ENCODE data around the gene ADGRD1. TPM values are rescaled to one million over a fixed set of nuclear protein-coding genes. Genes with fewer than 3 reads are reported as not detected.

Gene ADGRD1
- polyA plus RNA-seq, 1 donor, result 13.7 TPM

DNA sequence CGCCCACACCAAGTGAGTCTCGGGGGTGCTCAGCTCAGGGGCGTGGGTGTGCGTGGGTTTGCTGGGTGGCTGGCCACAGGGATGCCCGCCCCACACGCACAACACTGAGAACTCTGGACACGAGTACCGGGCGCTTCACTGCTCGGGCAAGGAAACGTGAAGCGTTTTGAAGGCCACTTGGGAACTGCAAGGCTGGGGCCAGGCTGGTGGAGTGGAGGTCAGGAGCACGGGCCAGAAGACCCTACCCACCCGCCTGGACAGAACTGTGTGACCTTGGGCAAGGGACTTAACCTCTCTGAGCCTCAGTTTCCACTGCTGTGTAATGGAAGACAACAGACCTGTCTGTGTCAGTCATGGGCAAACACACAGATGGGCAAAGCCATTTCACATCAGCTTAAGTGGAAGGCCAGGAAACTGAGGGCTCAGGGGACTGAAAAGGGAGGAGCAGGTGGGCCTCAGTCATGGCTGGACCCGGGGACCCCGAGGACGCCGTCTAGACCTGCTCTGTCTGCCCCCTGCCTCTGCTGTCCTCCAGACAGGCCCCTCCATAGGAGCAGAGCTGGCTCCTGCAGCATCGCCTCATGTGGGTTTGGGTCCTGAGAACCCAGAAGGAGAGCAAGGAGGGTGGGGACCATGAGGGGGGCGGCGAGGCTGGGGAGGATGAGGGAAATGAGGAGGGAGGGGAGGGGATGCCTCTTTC is 52.5 kb downstream of the ADGRD1 start:
- DNase-seq, result no peak

DNA sequence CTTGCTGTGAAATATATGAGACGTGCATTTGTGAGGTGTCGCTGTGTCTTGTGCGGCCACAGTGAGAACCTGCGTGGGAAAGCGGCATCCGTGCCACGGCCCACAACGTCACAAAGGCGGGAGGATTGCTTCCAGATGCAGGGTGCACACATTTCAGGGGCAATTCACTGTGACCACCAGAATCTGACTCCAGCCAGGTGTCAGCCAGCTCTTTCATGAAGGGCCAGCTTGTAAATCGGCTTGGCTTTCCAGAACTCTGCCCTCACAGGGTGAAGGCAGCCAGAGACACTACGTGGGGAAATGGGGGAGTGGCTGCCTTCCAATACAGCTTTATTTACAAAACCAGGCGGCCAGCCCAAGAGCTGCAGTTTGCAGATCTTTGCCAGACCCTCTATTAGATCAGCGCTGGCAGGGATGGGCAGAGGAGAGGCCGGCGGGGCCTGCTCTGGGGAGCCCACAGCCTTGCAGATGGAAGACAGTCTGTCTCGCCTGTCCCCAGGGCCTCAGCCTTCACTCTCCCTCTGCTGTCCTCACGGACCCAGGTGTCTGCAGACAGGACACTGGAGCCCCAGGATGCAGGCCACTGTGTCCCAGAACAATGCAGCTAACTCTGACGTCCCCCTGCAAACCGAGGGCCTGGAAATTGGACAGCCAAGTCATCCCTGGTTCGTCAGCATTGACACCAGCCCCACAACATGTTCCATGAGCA is 53.5 kb downstream of the ADGRD1 start:
- DNase-seq, result peak; percentile 30

DNA sequence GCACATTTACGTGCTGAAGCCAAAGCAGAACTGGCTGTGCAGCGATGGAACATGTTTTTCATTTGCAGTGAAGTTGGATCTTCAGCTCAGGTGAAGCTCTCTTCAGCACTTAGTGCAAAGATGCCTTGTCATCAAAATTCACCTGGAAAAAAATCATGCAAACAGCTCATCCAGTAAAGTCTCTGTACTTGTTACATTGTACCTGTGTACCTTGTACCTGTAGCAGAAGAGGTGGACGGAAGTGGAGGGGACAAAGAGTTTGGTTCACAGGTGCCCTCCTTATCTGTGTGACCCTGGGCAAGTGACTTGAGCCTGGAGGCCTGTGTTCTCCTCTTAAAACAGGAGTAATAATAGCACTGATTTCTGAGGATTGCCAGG is 54.0 kb downstream of the ADGRD1 start:
- DNase-seq, result no peak

DNA sequence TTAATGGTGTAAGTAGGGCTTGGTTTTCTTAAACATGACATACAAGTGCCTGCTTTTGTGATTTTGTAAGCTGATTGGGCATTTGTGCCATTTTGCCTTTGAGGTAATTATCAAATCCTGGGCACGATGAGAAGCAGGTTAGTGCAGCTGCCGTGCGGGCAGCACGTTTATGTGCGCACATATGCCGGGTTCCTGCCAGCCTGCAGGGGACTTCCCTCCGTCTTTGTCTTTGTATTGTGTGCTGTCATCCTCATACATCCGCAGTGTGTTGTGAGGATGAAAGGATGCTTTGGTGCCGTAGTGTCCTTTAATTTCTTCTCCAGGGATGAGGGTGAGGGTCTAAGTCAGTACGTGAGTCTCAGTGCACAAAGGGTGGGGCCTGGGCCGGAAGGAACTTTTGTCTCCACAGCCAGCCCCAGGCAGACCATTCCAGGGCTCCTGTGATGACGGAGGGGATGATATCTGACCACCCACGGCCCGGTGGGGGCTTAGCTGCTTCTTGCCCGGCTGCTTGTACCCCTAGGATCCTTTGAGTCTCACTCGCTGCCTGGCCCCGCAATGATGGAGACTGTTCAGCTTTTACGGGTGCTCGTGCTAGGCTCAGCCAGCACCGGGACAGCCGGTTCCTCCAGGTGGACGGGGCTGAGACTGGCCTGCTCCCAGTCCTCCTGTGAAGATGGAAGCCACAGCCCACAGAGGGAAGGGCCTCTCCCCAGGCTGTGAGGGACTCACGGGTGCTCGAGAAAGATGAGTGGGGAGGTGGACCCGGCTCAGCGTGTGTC is 54.6 kb downstream of the ADGRD1 start:
- DNase-seq, result no peak

DNA sequence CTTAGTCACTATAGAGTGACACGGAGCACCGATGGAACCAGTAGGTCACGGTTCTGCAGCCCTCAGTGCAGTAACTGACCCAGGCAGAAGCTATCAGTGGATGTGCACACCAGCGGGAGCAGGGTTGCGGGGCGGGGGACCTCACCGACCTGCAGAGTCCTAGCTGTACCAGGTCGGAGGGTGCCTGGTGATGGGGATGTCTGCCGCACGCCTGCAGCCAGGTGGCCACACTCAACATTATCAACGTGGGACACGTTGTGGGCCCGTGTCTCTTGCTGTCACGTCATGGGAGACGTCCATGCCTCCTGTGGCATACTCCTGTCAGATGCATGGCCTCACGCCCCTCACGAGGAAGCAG is 55.2 kb downstream of the ADGRD1 start:
- DNase-seq, result no peak

DNA sequence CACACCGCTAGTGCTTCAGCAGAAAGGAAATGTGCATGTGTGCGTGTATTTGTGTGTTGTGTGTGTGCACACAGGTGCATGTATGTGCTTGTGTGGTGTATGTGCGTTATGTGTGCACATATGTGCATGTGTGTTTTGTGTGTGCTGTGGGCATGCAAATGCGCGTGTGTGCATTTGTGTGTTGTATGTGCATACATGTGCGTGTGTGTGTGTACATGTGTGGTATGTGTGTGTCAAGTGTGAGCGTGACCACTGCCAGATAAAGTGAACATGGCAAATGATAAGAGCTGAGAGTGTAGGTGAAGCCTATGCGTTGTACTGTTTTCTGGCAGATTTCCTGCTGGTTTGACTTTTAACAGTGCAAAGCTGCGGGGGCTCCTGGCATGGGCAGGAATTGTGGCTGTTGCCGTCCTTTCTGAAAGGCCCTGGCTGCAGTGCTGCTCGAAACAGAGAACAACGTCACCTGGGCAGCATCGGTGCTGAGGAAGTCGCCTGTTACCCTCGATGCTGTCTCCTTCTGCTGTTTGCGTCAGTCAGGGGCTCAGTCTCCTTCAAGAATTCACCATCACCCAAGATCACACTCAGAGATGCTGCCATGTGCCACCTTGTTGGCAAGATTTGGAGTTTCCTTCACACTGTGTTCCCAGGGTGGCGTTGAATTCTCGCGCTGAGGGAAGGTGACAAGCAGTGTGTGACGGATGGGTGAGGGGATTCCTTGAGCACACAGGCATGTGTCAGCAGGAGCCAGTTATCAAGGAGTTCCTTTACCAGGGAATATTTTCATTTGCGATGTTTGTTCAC is 56.1 kb downstream of the ADGRD1 start:
- DNase-seq, result no peak

DNA sequence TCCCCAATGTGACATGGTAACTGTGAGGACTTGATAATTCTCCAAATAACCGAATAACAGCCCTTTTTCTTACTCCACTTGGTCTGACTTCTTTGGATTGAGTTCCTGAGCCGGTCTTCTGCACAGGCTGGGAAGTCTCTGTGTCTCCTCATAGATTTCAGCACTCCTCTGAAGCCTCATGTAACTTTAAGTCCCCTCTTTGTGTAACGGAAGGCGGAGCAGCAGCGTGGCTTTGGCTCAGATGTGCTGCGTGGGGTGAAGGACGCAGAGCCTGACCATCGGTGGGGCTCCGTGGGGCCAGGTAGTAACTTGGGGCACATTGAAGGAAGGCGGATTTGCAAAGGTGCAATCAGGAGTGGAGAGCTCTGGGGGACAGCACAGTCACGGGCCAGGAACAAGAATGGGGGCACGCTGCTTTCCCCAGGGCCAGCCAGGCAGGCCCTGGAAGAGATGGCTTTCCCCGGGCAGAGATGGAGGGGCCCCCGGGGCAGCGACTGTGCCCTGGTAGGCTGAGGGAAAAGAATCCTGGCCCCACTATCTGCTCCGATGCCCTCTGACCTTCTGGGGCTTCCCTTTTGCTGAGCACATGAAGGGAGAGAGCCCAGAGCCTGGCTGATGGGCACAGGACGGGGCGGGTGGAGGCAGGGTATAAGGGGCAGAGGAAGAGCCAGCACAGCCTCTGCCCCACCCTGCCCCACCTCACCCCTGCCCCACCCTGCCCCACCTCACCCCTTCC is 56.9 kb downstream of the ADGRD1 start:
- DNase-seq, result no peak

DNA sequence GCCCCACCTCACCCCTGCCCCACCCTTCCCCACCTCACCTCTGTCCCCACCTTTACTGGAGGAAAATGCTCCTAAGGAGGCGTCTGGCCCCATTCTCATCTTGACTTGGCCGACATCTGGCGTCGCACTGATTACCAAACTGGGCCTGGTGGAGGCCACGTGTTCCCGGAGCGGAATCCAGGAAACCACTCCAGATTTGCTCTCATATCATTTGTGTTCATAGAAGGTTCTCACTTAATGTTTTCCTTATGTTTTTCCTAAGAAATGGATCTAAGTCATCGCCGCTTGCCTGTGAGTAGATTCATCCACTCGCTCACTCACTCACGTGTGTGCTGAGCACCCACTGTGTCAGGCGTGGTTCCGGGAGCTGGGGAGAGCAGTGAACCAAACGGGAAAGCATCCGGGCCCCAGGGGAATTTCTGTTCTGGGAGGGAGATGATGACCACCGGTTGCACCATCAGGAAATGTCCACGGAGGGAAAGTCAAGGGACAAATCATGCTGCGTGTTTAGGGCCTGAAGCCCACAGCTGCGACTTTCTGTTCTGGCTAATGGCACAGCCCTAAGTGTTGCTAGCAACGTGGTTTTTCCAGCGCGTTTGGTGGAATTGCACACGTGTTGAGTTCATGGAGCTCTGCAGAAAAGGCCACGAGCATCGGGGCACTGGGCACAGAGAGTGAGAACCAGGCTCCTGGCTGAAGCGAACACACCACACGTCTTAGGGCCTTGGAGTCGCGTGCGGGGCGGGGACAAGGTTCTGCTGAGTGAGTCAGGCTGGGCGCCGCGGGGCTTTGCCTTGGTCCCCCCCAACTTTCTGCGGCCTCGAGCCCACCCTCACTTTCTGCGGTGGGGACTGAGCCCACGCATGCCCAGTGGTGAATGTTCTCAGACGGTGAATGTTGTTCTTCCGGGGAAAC is 57.7 kb downstream of the ADGRD1 start:
- DNase-seq, result no peak

DNA sequence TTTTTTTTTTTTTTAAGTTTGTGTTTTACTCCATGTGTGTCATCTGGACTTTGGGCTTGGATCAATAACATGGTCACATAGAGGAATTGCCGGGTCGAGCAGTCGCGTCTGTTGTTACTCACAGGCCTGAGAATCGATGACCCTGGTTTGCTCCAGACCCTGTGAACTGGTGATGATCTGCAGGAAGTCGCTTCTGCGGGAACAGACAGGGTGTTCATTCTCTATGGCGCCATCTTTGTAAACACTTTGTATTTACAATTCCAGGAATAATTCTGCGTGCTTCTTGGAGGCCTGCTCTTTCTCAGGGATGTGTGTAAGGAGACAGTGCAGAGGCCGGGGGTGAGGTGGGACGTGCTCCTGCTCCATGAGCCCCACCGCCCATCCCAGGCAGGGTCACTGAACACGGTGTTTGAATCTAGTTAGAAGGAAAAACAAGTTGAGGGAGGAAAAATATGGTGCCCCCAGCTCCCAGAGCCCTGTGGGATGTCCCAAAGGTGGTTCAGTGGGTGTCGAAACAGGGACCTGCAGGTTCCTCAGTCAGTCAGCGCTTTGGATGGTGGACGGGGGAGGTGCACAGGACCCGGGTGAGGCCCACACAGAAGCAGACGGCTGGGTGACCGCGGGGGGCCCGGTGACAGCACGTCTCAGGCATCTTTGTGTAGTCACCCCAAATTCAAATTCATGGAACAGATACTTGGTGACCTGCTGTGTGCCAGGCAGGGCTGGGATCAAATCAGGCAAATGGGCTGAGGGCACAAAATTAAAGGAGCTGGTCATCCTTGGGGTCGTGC is 58.8 kb downstream of the ADGRD1 start:
- no peak for DNase-seq

DNA sequence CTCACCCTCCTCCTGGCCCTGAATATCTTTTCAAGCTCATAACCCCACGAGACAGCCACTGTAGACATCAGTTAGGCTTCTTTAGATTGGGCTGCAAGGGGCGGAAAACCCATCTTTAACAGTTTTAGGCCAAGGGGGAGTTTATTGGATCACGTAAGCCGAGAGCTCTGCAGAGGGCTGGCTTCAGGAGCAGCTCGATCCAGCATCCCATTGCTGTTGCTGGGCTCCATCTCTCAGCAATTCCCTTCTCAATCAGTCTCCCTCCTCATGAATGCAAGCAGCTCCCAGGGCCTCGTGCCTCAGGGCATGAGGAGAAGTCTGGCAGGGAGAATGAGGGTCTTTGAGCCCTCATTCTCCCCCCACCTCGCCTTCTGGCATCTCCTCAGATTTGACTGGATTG is 59.4 kb downstream of the ADGRD1 start:
- DNase-seq, result no peak

DNA sequence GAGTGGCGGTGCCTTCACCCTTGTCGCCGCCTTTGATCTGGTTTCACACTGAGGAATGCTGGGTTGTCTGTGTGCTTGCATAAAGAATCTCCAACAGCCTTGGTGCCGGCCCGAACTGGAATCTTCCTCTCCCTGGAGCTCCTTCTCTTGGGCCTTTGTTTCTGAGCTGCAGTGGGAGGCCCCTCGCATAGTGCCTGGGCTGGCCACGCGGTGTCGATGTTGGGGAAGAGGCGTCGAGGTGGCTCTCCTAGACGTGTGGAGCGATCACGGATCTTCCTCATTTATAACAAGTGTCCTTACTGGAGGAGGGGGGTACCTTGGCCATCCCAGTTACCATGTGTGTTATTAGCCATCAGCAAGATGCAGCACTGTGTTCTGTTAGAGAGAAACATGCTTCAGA is 60.6 kb downstream of the ADGRD1 start:
- no peak for DNase-seq

DNA sequence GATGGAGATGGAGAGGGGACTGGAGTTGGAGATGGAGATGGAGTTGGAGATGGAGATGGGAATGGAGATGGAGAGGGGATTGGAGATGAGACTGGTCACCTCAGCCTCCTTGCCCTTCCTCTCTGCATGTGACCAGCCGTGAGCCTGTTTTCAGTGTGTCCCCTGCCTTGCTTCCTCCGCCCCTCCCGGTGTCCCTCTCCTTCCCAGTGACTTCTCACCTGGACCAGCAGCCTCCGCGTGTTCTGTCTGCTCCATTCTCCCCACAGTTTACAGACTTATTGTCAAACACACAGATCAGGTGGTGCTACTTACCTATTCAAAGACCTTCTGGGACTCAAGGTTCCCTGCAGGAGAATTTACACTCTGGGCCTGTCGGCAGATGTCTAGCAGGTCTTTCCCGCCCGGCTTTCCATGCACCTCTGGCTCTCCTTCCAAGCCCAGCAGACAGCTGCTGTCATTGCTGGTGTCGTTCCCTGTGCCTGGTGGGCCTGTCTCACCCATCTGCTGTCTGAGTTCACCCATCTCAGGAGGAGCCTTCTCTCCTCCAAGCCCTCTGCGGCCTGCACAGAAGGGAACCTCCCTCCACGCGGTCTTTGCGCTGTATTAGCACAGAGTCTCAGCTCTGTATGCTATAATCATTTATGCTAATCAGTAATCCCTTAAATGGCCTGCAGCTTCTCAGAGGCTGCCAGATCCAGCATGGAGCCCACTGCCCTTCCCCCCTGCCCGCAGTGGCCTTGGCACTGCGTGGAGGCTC is 62.1 kb downstream of the ADGRD1 start:
- no peak for DNase-seq

DNA sequence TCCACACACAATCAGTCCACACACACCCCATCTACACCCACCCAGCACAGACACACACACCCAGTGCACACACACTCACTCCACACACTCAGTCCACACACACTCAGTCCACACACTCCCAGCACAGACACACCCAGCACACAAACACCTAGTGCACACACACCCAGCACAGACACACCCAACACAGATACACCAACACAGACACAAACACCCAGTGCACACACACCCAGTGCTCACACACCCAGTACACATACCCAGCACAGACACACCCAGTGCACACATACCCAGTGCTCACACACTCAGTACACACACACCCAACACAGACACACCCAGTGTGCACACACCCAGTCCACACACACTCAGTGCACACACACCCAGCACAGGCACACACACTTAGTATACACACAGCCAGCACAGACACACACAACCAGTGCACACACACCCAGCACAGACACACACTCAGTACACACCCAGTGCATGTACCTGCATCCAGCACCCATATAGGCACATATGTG is 63.8 kb downstream of the ADGRD1 start:
- DNase-seq, result no peak

DNA sequence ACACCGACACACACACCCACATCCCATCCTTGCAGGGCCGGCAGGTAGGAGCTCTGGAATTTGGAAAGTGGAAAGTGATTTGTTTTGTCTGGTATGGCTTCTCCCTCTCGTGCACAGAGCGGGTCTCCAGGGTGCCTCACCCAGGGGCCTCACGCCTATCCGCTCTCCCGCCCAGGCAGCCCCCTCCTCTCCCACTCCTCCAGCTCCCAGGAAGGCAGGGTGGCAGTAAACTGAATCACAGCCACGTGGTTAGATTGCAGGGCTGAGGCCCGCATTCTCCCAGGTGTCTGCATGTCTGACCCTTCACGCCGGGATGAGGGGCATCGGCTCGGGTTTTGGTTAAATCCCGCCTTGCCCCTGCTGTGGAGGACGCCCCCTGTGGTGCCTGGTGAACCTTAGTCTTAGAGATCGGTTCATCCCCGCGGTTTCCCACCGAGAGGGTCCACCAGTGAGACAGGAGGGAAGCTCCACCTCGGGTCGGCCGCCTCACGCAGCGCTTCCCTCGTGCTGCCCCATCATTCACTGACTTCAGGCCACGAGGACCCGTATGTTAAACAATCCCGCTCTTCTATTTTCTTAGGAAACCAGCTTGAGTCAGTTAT is 64.4 kb downstream of the ADGRD1 start:
- no peak for DNase-seq

DNA sequence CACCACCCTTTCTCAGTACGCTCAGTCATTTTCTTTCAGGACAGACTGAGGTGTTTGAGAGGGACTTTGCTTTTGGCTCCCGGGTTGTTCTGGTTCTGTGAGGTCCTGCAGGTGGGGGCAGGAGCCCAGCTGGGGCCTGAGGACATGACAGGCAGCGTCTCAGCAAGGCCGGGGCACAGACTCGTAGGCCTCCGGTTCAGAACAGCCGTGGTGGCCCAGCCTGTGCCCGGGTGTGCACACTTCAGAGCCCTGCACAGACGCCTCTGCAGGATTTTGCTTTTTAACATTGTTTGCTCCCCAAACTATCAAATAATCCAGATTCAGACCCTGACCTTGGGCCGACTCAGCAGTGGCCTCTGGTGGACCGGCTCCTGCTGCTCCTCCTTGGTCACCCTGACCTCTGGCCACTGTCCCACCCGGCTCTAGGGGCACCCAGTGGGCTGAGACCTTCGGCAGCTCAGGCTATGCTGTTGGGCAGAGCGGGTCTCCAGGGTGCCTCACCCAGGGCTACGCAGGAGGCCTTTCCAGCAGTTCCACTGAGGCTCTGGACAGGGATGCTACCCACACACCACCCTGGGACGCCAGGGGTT is 65.2 kb downstream of the ADGRD1 start:
- DNase-seq, result no peak

DNA sequence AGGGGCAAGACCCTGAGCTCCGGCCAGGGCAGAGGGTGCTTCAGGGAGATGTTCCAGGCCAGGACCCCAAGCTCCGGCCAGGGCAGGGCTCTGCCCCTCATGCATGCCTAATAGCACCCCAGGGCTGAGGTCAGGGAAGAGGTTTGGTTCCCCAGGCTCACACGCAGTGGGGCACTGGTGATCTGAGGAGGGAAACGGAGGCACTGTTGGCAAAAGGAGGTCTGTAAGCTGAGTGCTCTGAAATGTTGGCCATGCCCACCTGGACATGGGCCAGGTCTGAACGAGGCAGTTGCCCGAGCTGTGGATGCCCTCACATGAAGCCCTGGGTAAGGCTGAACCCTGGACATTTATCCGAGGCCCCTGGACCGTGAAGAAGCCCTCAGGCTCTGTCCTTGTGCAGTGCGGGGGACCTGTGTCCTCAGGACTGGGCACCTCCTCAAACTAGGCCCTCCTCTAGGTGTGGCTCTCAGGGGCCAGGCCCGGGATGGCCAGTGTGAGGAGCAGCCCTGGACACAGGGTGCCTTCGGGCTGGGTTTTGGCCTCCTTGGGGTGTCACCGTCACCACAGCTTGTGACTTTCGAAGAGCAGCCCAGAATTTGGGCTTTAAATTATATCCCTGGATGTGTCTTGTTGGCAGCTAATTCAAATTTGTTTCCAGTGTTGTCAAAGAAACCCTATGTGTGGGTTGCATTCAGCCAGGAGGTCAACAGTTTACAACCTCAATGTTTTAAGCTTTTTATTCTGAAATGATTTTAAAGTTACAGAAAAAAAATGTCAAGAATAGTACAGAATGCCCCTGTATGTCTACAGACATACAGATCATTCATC is 66.8 kb downstream of the ADGRD1 start:
- DNase-seq, result no peak

DNA sequence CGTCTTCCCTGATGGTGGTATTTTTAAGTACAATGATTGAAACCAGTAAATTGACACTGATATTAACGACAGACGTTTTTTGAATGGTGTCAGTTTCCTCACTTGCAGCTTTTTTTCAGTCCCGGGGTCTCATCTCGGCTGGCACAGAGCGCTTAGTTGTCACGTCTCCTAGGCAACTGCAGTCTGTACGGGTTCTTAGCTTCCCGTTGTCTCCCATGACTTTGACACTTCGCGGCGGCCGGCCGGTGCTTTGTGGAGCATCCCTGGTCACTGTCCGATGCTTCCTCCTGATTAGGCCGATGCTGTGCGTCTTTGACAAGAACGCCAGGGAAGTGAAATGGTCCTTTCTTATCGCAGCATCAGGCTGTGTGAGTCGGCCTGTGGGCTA is 67.4 kb downstream of the ADGRD1 start:
- peak; percentile 42 for DNase-seq
